Activated T-cell treated with anti-CD3 and anti-CD28 coated beads for 24 hours (primary cell): ENCODE results near the gene ZNF189.

Source experiments
- DNase-seq: peaks from one replicate; pipeline ENCODE4 v3.0.0-alpha.2; 2020; ENCODE audit warnings: low read depth

Gene ZNF189

DNA sequence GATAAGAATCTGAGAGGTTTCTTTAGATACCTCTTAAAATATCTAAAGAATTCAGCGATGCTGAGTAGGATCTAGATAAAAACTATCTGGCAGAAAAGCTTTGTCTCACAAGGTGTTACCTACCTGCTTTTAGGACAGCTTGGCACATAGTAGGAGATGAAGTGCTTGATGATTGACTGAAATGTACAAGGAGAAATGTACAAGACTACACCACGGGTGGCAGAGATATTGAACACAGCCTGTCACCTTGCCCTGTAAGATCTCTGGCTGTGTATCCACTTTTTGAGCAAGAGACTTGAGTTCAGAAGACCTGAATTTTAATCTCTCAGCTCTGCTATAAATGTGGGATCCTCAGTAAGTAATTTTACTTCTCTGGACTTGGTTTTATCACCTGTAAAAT lies 21.2 kb downstream of the ZNF189 start:
- DNase-seq = no peak

DNA sequence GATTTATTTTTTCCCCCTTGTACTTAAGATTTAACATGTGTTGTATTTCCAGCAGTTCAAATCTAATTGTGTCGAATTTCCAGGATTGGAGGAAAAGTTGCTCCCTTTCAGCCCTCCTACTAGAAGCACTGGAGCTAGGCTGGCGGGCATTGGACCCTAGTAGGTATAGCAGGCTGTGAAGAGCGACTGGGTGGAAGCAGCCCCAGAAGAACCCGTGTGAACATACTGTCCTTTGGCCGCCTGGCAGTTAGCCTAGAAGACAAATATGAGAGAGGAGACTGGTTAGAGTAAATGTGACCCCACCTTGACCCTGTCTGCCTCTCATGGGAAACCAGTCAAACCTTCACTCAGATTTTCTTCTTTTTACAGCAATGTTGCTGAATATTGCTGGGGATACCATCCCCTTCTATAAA lies 23.0 kb downstream of the ZNF189 start:
- DNase-seq = no peak

DNA sequence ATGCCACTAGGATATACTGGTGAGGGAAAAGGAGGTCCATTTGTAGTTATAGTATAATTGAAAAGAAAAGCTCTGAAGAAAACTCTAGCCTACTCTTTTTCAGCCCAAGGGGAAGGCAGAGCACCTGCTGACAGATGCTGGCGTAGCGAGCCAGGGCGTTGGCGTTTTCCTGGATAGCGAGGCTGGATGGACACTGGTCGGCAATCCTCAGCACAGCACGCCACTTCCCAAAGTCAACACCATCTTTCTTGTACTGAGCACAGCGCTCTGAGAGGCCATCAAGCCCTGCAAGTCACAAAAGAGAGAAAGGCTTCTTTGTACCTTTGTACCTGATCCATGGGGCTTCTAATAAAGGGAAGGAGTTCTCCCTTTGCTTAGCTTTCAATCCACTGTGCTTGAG lies 28.7 kb downstream of the ZNF189 start:
- DNase-seq = no peak

DNA sequence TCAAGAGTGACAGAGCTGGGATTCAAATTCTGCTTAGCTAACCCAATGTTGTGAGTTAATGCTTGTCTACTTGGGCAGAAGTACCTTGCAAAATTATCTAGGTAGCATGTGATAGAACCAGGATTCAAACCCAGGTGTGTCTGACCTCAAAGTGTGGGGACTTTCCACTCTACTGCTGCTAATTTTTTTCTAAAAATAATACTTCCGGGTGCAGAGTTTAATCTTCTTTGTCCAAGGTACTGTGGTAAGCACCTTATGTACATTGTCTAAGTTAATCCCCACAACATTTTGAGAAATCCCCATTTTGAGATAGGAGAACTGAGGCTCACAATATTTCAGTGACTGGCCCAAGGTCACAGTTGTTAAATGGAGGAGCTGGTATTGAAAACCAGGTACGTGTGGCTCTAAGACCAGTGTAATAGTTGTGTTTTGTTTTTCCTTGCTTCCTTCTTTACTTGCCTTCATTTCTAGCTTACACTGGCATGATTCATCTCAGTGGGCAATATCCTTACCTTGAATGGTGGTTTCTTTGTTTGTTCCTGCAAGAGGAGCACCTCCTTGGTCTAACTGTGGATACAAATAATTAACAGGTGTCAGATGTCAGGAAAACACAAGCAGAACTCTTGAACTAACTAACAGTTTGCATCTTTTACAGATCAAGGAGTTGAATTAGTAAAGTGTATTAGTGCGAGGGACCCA lies 29.5 kb downstream of the ZNF189 start:
- no peak for DNase-seq

DNA sequence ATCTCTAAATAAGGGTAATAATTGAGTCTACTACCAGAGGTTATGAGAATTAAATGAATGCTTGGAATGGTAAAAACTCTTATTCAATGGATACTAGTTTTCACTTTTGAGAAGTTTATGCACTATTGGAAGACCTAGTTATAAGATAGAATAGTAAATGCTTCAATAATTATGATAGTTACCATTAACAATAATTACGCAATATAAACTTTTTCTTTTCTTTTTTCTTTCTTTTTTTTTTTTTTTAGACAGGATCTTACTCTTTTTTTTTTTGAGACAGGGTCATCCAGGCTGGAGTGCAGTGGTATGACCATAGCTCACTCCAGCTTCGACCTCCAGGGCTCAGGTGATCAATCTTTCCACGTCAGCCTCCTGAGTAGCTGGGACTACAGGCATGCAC lies 30.3 kb downstream of the ZNF189 start:
- no peak for DNase-seq

DNA sequence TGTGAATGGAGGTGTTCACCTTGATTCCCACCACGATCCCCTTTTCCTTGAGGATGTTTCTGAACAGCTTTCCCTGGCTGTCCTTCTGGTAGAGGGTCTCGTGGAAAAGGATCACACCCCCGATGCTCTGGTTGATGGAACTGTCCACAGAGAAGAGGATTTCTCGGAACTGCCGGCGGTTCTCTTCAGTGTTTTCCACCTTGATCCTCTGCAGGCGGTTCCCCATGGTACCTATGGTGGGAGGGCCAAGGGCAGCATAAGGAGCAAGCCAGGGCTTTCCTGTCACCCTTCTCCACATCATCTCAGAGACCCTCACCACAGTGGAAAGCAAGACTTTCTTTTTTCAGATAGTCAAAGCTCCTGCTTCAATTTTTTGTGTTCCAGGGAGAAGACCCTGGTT lies 31.1 kb downstream of the ZNF189 start:
- DNase-seq = no peak

DNA sequence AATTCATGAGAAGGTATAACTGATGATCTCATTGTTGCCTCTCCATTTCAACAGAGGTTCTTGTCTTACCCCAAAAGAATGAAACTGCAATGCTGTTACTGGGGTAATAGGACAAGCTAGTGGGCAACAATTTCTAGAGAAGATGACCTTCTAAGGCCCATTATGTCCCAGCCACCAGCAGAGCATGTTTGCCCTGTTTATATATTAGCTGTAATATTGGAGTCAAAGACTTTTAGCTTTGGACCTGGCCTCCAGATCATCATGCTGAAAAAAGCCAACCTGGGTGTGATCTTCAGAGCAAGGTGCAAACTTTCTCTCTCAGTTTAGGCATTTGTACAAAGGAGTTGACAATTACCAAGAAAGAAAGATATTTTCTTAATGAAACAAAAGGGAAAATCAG lies 33.5 kb downstream of the ZNF189 start:
- DNase-seq = no peak

DNA sequence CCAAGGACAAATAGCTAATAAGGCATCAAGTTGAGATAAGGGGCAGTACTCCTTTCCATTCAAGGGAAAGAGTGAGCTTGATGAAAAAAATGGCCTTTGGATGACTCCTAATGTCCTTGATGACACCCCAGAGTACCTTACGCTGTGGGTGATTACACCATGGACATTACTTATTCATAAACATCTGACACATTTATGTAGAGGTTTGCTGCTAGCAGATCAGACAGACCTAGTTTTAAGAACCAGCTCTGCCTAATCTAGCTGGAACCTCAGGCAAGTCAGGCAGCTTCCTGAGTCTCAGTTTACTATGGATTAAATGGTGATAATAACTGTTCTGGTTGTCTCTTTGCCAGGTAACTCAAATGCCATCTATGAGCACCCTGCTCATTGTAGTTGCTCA lies 34.1 kb downstream of the ZNF189 start:
- DNase-seq = no peak

DNA sequence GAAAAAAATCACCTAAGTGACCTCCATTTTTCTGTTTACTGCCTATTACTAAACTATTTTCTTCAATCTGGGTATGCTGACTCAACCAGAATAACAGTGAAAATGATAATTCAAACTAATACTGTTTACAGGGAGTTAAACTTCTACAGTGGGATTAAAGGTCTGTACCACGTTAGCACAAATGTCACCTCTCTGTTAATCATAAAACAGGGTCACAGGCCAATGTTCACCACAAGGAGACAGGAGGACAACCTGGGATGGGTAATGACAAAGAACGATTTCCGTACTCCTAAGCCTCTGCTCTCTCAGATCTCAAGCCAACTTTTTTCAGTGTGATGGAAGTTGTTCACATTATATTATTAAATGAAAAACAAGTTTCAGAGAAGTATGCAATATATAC lies 34.6 kb downstream of the ZNF189 start:
- no peak for DNase-seq

DNA sequence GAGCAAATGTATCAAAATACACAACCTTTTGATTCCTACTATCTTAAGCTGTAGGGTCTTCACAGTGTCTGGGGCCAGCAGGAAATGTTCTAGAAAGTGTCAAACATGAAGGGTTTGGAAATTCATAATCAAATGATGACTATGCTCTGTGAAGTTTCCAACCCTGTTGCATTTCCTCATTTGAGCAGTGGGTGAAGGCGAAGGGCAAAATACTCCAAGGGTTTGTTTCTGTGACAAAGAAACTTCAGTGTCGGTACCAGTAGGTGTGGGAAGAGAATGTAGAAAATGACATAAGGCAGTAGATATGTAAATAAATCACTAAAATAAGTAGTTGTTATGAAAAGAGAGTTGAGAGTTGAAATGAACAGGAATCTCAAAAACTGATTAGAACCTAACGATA lies 36.3 kb downstream of the ZNF189 start:
- no peak for DNase-seq

DNA sequence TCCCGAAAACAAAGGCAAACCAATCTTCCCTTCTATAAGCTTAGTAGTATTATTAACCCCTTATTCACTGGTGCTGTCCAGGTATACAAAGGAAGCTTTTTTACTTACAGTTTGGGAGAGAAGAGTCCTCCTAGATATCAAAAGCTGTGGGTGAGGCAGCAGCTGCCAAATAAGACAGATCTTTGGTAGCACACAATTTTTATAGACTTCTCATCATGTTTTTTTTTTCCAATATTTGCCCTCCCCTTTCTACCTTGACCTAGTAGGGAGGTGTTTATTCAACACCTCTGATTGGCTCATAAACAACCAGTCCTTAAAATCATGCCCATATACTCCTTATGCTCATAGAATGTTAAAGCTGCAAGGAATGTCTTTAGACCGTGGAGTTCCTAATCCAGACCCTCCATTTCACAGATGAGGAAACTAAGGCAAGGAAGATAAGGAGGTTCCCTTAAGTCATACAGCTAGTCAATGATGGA lies 37.0 kb downstream of the ZNF189 start, which contains the start of gene ALDOB:
Gene ALDOB, minus strand, starts transcription at position 174 of the 479 bp plus-strand sequence. CDS start 4,887 bp downstream, outside the sequence.
- no peak for DNase-seq

DNA sequence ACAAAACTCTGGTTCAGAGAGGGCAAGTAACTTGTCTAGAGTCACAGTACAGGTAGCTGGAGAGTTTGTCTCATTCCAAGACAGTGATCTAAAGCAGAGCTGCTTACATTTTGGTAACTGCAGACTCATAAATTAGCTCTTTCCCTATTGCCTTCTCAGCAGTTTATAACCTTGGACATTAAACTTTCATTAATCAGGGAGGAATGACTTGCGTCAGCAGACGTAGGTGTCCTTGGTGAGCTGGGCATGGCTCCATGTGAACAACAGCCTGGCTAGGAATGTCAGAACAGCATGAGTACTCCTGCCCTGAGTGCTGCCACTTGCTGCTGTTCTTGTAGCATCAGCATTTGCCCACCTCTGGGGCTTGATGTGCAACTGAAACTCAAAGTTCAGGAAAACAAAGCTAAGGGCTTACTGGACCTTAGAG lies 39.2 kb downstream of the ZNF189 start:
- no peak for DNase-seq

DNA sequence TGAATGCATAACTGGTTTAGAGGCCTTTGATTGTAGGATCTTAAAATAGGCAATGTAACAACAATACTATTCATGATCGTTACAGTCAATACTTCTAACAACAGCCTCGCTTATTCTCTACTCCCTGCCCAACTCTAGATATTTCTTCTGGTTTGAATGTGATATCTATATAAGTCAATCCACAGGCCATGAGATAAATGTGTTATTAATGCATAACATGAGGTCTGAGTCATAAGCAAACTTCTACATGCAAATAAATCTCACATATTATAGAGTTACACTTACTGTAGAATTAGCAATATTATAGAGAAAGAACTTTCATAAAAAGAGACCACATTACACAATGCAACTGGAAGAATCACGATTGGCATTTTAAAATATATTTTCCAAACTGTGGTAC lies 39.9 kb downstream of the ZNF189 start:
- no peak for DNase-seq

DNA sequence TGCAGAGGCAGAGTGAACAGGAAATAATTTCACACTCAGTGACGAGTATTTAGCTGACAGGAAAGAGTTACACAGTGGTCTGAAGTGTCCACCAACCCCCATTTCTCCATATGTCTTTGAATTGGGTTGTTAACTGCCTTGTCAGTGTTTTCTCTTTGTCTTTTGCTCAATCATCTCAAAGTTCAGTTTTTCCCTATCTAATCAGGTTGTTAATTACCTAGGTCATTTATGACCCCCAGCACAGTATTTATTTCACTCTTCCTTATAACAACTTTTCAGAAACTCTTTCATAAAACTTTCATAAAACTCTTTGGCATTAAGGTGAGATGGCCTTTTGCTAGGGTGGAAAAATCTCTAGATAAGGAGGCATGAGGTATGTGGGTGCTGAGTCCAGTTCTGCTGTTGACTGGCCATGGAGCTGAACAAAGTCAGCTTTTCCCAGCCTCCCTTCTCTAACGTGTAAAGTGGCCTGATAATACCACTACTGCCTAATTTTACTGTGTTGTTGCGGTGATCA lies 42.1 kb downstream of the ZNF189 start:
- no peak for DNase-seq

DNA sequence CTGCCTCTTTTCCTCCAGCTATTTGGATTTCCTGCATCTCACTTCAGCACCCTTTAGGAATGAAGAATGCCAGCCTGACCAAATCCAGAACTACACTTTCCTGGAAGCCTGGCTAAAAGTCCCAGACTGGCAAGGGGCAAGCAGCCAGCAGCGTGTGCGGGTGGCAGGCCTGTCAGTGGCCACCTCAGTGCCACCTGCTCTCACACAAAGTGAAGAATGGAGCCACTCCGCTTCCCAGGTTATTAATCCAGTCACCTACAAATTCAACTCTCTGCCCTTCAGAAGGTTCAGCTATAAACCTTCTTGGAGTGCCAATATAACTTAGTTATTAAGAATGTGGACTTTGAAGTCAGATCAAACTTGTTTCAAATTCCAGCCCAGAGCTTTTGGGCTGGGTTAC lies 43.7 kb downstream of the ZNF189 start:
- no peak for DNase-seq

DNA sequence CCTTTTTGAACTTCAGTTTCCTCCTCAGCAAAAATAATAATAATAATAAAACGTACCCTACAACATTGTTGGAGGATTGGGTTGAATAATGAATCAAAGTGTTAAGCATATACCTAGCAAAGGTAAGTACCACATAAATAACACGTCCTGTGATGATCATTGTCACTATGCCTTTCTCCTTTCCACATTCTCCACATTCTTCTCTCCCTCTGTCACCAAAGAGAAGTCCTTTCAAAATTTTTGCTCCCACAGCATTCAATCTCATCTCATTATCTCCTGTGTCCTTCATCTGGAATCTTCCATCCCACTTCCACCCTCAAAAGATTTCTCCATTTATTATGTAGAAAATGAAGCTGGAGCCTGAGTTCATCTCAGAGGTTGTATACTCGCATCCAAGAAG lies 44.1 kb downstream of the ZNF189 start:
- no peak for DNase-seq

DNA sequence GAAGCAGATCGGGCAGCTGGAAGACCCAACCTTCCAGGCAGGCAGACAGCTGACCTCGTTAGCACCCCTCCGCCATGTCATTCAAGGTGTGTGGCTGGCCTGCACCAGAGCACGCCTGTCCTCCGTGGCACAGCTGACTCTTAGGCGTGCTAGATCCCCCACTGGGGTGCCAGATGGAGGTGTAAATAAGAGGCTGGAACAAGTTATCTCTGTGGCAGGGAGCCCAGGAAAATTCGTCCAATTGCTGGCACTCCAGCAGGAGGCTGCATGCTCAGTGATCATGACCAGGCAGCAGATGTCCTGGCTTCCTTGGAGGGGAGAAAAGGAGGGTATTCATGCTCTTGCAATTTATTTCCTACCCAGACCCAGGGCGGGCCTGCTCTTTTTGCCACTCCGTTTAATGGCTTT lies 44.7 kb downstream of the ZNF189 start:
- DNase-seq = no peak

DNA sequence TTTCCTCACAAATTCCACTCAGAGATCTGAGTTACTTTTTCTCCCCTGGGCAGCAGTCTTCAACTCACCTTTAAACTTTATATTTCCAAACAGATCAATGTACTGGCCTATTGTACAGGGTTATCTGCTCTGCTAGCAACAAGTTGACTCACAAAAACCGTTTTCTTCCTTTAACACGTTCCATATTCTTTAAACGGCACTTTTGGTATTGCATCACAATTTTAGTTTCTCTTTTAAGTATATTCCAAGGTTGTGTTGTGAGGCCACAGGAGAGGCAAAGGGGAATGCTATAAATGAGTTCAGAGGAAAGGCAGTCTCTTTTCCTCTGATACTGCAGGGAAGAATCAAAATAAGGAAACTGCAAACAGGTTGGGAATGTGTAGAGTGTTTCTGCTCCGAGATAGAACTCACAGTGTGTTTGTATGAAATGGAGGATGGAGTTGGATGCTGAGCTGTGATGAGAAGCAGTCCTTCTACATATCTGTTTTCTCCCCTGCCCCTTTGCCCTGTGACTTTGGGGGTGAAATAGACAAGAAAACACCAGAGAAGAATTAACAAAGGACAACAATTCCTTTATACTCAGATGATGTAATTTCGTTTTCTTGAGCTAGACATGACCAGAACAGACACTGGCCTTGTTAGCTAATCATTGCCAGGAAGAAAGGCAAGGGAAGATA lies 46.8 kb downstream of the ZNF189 start:
- no peak for DNase-seq

DNA sequence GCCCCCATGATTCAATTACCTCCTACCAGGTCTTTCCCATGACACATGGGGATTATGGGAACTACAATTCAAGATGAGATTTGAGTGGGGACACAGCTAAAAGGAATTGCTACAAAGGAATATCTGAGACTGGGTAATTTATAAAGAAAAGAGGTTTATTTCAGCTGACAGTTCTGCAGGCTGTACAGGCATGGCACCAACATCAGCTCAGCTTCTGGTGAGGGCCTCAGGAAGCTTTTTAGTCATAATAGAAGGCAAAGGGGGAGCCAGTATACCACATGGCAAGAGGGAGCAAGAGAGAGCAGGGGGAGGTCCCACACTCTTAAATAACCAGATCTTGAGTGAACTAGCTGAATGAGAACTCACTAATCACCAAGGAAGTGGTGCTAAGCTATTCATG lies 48.1 kb downstream of the ZNF189 start:
- no peak for DNase-seq

DNA sequence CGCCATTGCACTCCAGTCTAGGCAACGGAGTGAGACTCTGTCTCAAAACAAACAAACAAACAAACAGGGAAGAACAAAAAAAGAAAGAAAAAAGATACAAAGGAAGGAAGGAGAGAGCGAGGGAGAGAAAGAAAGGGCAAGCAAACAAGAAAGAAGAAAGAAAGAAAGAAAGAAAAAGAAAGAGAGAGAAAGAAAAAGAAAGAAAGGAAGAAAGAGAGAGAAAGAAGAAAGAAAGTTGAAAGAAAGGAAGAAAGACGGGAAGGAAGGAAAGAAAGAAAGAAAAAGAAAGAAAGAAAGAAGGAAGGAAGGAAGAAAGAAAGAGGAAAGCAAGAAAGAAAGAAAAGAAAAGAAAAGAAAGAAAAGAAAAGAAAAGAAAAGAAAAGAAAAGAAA lies 50.0 kb downstream of the ZNF189 start:
- no peak for DNase-seq

DNA sequence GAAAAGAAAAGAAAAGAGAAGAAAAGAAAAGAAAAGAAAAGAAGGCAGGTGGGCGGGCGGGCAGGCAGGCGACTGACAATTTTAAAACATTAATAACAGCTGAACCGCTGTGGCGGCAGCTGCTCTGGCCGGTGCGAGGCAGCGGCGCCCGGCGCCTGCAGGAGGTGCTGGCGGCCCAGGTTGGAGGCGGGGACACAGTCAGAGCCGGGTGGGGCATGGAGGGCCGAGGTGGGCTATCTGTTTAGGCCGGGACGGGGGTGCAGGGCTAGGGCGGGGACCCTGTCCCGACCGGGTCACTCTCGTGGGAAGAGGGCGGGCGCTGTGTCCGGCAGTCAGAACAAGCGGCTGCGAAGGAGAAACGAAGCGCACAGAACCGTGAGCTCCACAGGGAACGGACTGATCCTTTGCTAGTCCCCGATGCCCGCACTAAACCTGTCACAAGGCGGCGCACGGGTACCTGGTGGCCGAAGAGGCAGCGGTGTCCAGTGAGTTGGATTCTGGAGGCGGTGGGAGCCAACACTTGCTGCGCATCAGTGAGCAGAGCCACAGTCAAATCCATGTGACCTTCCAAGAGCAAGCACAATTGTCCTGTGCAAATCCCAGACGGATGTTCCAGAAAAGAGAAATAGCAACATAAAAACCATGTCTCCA lies 50.5 kb downstream of the ZNF189 start:
- DNase-seq = peak; percentile 29

DNA sequence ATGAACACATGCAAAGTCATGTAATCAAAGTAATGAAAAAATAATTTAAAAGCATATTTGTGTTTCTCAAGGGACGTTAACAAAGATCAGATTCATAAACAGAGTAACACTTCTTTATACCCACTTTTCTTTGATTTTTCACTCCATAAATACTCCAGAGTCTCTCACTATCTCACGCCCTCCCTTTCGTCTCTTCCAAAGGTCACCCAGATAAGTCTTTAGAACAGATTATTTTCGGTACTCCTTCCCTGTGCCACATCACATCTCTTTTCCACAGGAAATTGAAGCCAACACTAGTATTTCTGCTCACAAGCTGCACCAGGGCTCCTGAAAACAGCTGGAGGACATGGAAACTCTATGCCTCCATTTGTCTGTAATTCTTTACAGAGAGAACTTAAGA lies 52.3 kb downstream of the ZNF189 start:
- DNase-seq = no peak

DNA sequence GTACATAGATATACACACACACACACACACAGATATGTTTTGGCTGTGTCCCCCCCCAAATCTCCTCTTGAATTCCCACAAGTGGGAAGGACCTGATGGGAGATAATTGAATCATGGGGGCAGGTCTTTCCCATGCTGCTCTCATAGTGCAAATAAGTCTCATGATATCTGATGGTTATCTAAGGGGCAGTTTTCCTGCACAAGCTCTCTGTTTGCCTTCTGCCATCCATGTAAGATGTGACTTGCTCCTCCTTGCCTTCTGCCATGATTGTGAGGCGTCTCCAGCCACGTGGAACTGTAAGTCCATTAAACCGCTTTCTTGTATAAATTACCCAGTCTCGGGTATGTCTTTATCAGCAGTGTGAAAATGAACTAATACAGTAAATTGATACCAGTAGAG lies 52.8 kb downstream of the ZNF189 start:
- DNase-seq = no peak
